Psoas muscle (tissue), 8 donors: ENCODE results near the gene DNAAF1. TPM values are rescaled to one million over a fixed set of nuclear protein-coding genes. Genes with fewer than 3 reads are reported as not detected.

Experiments
- ATAC-seq, 4 donors: fragments of 200-7000 bp; cut with Tn5 transposase; one replicate each; pipeline ENCODE4 v1.9.1; 2020; ENCODE audit warnings: moderate library complexity in 3 of 4, mild to moderate bottlenecking in 2 of 4
- DNase-seq, 2 donors: peaks; one replicate each; pipeline ENCODE4 v3.0.0-alpha.2; 2020
- H3K27ac ChIP-seq: fragments of 200-600 bp; one replicate; pipeline ENCODE4 v1.8.0; 2022
- H3K27me3 ChIP-seq, 3 donors: fragments of 200-600 bp in 1 of 3; one replicate each; pipeline versions ENCODE4 v1.6.1 to v1.8.0; 2013 to 2022; ENCODE audit warnings: low read length in 2 of 3, mild to moderate bottlenecking in 2 of 3, moderate library complexity in 1 of 3; ENCODE audit not compliant: insufficient read depth in 3 of 3
- H3K36me3 ChIP-seq, 2 donors: fragments of 200-600 bp in 1 of 2; one replicate each; pipeline versions ENCODE4 v1.6.1 to v1.8.0; 2013 to 2022; ENCODE audit warnings: low read depth in 1 of 2, mild to moderate bottlenecking in 1 of 2, moderate library complexity in 1 of 2; ENCODE audit not compliant: insufficient read depth in 1 of 2
- H3K4me1 ChIP-seq: fragments of 200-600 bp; one replicate; pipeline ENCODE4 v1.8.0; 2022
- H3K4me3 ChIP-seq: fragments of 200-600 bp; one replicate; pipeline ENCODE4 v1.8.0; 2022; ENCODE audit warnings: mild to moderate bottlenecking
- H3K9me3 ChIP-seq: fragments of 200-600 bp; one replicate; pipeline ENCODE4 v1.8.0; 2022
- CTCF ChIP-seq: fragments of 200-600 bp; IDR thresholded peaks from one replicate; pipeline ENCODE4 v1.8.0; 2022; ENCODE audit warnings: antibody characterized with exemption
- WGBS, 3 donors: extraction: QIAGEN DNeasy Blood & Tissue Kit; methylation state at CpG; one replicate each; pipeline versions ENCODE4 v1.1.6 to v1.1.7; 2013; 5-methylcytosine and 5-hydroxymethylcytosine counted together
- intact Hi-C, 2 donors: fragments of 100-400 bp; cut with DNase I; formaldehyde crosslinking; loops; one replicate each; pipeline versions ENCODE4 v1.11.0 to v1.14.2; 2022
- polyA plus RNA-seq, 3 donors: library from polyadenylated mRNA; stranded (reverse); fragments of 200-250 nt; gene quantifications; one replicate each; pipeline ENCODE4 v1.2.3, GENCODE V29; 2013
- total RNA-seq, 4 donors: library from RNA; stranded (reverse); fragmentation: NEBNext Ultra II Directional in 2 of 4; extraction: Animal tissue kit (Norgen Biotek cat#: 25700) in 2 of 4; gene quantifications; one replicate each; pipeline versions ENCODE4 v1.2.1 to v1.2.4, GENCODE V29; 2021 to 2023
- donor health status: healthy with polysubstance abuse.
- donor health status: DM: no; HTN: no; CAD: no; lungs with moderate emphysema.
- donor health status: Bipolar disorder and iron deficiency.
- donor health status: healthy.
- donor health status: DM: yes; HTN: yes; CAD: no.
- donor health status: DM: no; HTN: no; CAD: no.
- donor health status: DM: no; HTN: no; CAD: no.
- donor health status: DM: yes; HTN: yes; CAD: no.

DNAAF1 gene
- total and polyA plus RNA-seq, 7 donors = 0.17 to 0.44 (median 0.17) TPM; not detected in 4

GRCh38 chr16:84196727-84197394 is 51.8 kb downstream of the DNAAF1 start:
- DNase-seq (no peak), ATAC-seq (no peak)
- TF ChIP-seq CTCF = no peak
- intact Hi-C loops = no loop called here
- Histone ChIP-seq H3K27ac (no peak overlapping the region), H3K27me3 (no peaks in the 10 kb centered on the region), H3K4me1 (no peaks in the 10 kb centered on the region), H3K9me3 (no peaks in the 10 kb centered on the region), H3K4me3 (no peak overlapping the region), H3K36me3 (no peaks in the 10 kb centered on the region)
- whole genome bisulfite sequencing, 3 donors = 68 to 82% (median 79%) methylated on average over 13 to 16 of the region's 16 CpGs

GRCh38 chr16:84197466-84198128 is 52.5 kb downstream of the DNAAF1 start:
- intact Hi-C loops = no loop called here
- no peak overlapping the region for H3K27ac ChIP-seq
- no peak for TF ChIP-seq CTCF
- no peaks in the 10 kb centered on the region for H3K4me1 ChIP-seq
- no peak for DNase-seq
- no peaks in the 10 kb centered on the region for H3K27me3 ChIP-seq
- H3K4me3 ChIP-seq = no peak overlapping the region
- 91 to 94% (median 93%) methylated on average over 14 of the region's 14 CpGs for WGBS, 3 donors
- ATAC-seq = no peak
- no peaks in the 10 kb centered on the region for H3K36me3 ChIP-seq
- H3K9me3 ChIP-seq = no peaks in the 10 kb centered on the region

GRCh38 chr16:84198401-84198800 is 53.3 kb downstream of the DNAAF1 start:
- Histone ChIP-seq H3K4me1 (no peaks in the 10 kb centered on the region), H3K36me3 (no peaks in the 10 kb centered on the region), H3K9me3 (no peaks in the 10 kb centered on the region), H3K27me3 (no peaks in the 10 kb centered on the region), H3K4me3 (no peak overlapping the region), H3K27ac (no peak overlapping the region)
- no peak for TF ChIP-seq CTCF
- 59 to 75% (median 67%) methylated on average over 10 of the region's 10 CpGs for WGBS, 3 donors
- DNase-seq (no peak), ATAC-seq (peak in 3 of 4 donors; percentile 29 to 38 (median 33))
- intact Hi-C loops = no loop called here

- Histone ChIP-seq H3K27me3 (no peaks in the 10 kb centered on the region), H3K9me3 (no peaks in the 10 kb centered on the region), H3K4me3 (no peak overlapping the region), H3K36me3 (no peaks in the 10 kb centered on the region), H3K27ac (no peak overlapping the region), H3K4me1 (no peaks in the 10 kb centered on the region)
- DNase-seq (no peak), ATAC-seq (no peak)
- intact Hi-C loops = no loop called here
- 58 to 69% (median 67%) methylated on average over 13 of the region's 13 CpGs for whole genome bisulfite sequencing, 3 donors
- no peak for TF ChIP-seq CTCF
Observed at GRCh38 chr16:84199097-84199496, 54.0 kb downstream of the DNAAF1 start.
